ENCODE data around the gene ZNRD2. TPM values are rescaled to one million over a fixed set of nuclear protein-coding genes. Genes with fewer than 3 reads are reported as not detected.
A peak's percentile ranks its signal among the peaks of the same experiment; 100 is the strongest.

ZNRD2 gene
- total and polyA plus RNA-seq, 4 experiments from 2014 or later = 24.6 to 74.9 (median 48.8) TPM

- POLR2A ChIA-PET (ENCODE audit: partially characterized antibody) = interaction anchor here (1.2 to 4.6 kb wide), 2 partner anchors 18 to 31 kb away, joined by 3 to 34 read pairs; partner anchors contain the start of gene SIPA1
Observed at GRCh38 chr11:65621460-65621859, 51.2 kb downstream of the ZNRD2 start.

More at GRCh38 chr11:65621460-65621859, 51.2 kb downstream of the ZNRD2 start:
- Histone ChIP-seq H3K27ac (ENCODE audit: low read depth, low read length) (no peak overlapping the region), H3K4me1 (ENCODE audit: insufficient read depth, low read length) (peaks cover 12% of the 10 kb centered on the region), H3K36me3 (ENCODE audit: insufficient read depth, low read length) (peaks cover 68% of the 10 kb centered on the region), H3K27me3 (ENCODE audit: insufficient read depth, low read length) (no peaks in the 10 kb centered on the region), H3K4me3 (ENCODE audit: low read length in 2 of 2) (no peak overlapping the region), H3K9me3 (ENCODE audit: control insufficient read depth in 1 of 2, low read length in 2 of 2) (no peaks in the 10 kb centered on the region)
- Mint-ChIP-seq H3K4me3 (no peak overlapping the region), H3K27ac (peak overlapping the region in 1 of 7 donors; percentile 59), H3K9me3 (no peaks in the 10 kb centered on the region), H3K27me3 (no peaks in the 10 kb centered on the region), H3K4me1 (peaks cover 14 to 45% (median 16%) of the 10 kb centered on the region in 4 donors), H3K36me3 (peaks cover 6 to 56% of the 10 kb centered on the region in 2 donors)
- intact Hi-C loops (cut with micrococcal nuclease) = no loop called here
- DNase-seq = no peak
- CTCF ChIA-PET (ENCODE audit: partially characterized antibody) = interaction anchor here (1.6 kb wide), 1 partner anchor 90 kb away, joined by 3 read pairs; the partner anchor contains the start of gene KAT5

Other genes with a start within 250 kb of the ZNRD2 start
- 100 to 1,000 TPM; 101 to 102 TPM for gene DPF2, start 236.6 kb upstream of the ZNRD2 start, total RNA-seq
- gene DPF2, start 236.6 kb upstream of the ZNRD2 start, polyA plus RNA-seq = 10 to 100 TPM; 65.1 to 67.8 TPM
- gene TIGD3, start 215.7 kb upstream of the ZNRD2 start, total RNA-seq = 1 to 10 TPM in 1 of 2 experiments, under 1 TPM in 1; 0.96 to 1.1 TPM
- under 1 TPM in 1 of 2 donors, not detected in 1; 0.26 TPM for gene TIGD3, start 215.7 kb upstream of the ZNRD2 start, polyA plus RNA-seq
- 10 to 100 TPM; 17.0 to 24.2 TPM for gene SLC25A45, start 187.8 kb upstream of the ZNRD2 start, total RNA-seq
- 10 to 100 TPM in 1 of 2 donors, 1 to 10 TPM in 1; 7.2 to 15.0 TPM for gene SLC25A45, start 187.8 kb upstream of the ZNRD2 start, polyA plus RNA-seq
- 10 to 100 TPM; 69.1 to 71.2 TPM for gene FRMD8, start 183.8 kb upstream of the ZNRD2 start, total RNA-seq
- 10 to 100 TPM; 44.1 to 55.6 TPM for gene FRMD8, start 183.8 kb upstream of the ZNRD2 start, polyA plus RNA-seq
- 100 to 1,000 TPM; 685 to 687 TPM for gene NEAT1, start 147.7 kb upstream of the ZNRD2 start, total RNA-seq
- gene NEAT1, start 147.7 kb upstream of the ZNRD2 start, polyA plus RNA-seq = 1 to 10 TPM; 2.3 to 4.0 TPM
- gene MALAT1, start 71.4 kb upstream of the ZNRD2 start, total RNA-seq = over 10,000 TPM; 29,058 to 29,932 TPM
- 1,000 to 10,000 TPM; 2,969 to 3,488 TPM for gene MALAT1, start 71.4 kb upstream of the ZNRD2 start, polyA plus RNA-seq
- 10 to 100 TPM; 72.5 to 81.3 TPM for gene SCYL1, start 45.4 kb upstream of the ZNRD2 start, total RNA-seq
- 10 to 100 TPM; 22.9 to 40.8 TPM for gene SCYL1, start 45.4 kb upstream of the ZNRD2 start, polyA plus RNA-seq
- gene LTBP3, start 12.1 kb upstream of the ZNRD2 start, total RNA-seq = 100 to 1,000 TPM; 201 to 211 TPM
- 10 to 100 TPM in 1 of 2 donors, 1 to 10 TPM in 1; 9.0 to 23.6 TPM for gene LTBP3, start 12.1 kb upstream of the ZNRD2 start, polyA plus RNA-seq
- 10 to 100 TPM; 68.9 to 71.4 TPM for gene FAM89B, start 2.1 kb downstream of the ZNRD2 start, total RNA-seq
- gene FAM89B, start 2.1 kb downstream of the ZNRD2 start, polyA plus RNA-seq = 100 to 1,000 TPM; 130 to 164 TPM
- gene EHBP1L1, start 5.6 kb downstream of the ZNRD2 start, total RNA-seq = 100 to 1,000 TPM; 151 to 154 TPM
- 10 to 100 TPM in 1 of 2 donors, 1 to 10 TPM in 1; 8.9 to 25.2 TPM for gene EHBP1L1, start 5.6 kb downstream of the ZNRD2 start, polyA plus RNA-seq
- gene KCNK7, start 25.3 kb downstream of the ZNRD2 start, total RNA-seq = 1 to 10 TPM; 1.6 to 2.7 TPM
- 1 to 10 TPM in 1 of 2 donors, not detected in 1; 1.2 TPM for gene KCNK7, start 25.3 kb downstream of the ZNRD2 start, polyA plus RNA-seq
- gene MAP3K11, start 43.7 kb downstream of the ZNRD2 start, total RNA-seq = 10 to 100 TPM; 92.0 to 93.6 TPM
- gene MAP3K11, start 43.7 kb downstream of the ZNRD2 start, polyA plus RNA-seq = 10 to 100 TPM in 1 of 2 donors, 1 to 10 TPM in 1; 6.3 to 24.1 TPM
- 10 to 100 TPM; 63.3 to 66.3 TPM for gene PCNX3, start 45.3 kb downstream of the ZNRD2 start, total RNA-seq
- 1 to 10 TPM in 1 of 2 donors, under 1 TPM in 1; 0.41 to 6.3 TPM for gene PCNX3, start 45.3 kb downstream of the ZNRD2 start, polyA plus RNA-seq
- gene SIPA1, start 67.6 kb downstream of the ZNRD2 start, total RNA-seq = 100 to 1,000 TPM; 150 to 169 TPM
- gene SIPA1, start 67.6 kb downstream of the ZNRD2 start, polyA plus RNA-seq = 100 to 1,000 TPM in 1 of 2 donors, 10 to 100 TPM in 1; 50.1 to 204 TPM
- gene RELA, start 92.4 kb downstream of the ZNRD2 start, total RNA-seq = 100 to 1,000 TPM; 170 to 173 TPM
- gene RELA, start 92.4 kb downstream of the ZNRD2 start, polyA plus RNA-seq = 10 to 100 TPM; 36.5 to 74.7 TPM
- 100 to 1,000 TPM in 1 of 2 experiments, 10 to 100 TPM in 1; 93.5 to 106 TPM for gene KAT5, start 141.8 kb downstream of the ZNRD2 start, total RNA-seq
- 10 to 100 TPM; 45.4 to 61.5 TPM for gene KAT5, start 141.8 kb downstream of the ZNRD2 start, polyA plus RNA-seq
- gene RNASEH2C, start 150.3 kb downstream of the ZNRD2 start, total RNA-seq = 10 to 100 TPM; 69.1 to 69.7 TPM
- 10 to 100 TPM; 61.4 to 74.2 TPM for gene RNASEH2C, start 150.3 kb downstream of the ZNRD2 start, polyA plus RNA-seq
- 10 to 100 TPM; 25.6 to 26.9 TPM for gene AP5B1, start 210.5 kb downstream of the ZNRD2 start, total RNA-seq
- 10 to 100 TPM in 1 of 2 donors, 1 to 10 TPM in 1; 5.2 to 13.7 TPM for gene AP5B1, start 210.5 kb downstream of the ZNRD2 start, polyA plus RNA-seq
- gene OVOL1, start 216.6 kb downstream of the ZNRD2 start, total RNA-seq = not detected
- not detected for gene OVOL1, start 216.6 kb downstream of the ZNRD2 start, polyA plus RNA-seq